ENCODE results near the gene STK39. TPM values are rescaled to one million over a fixed set of nuclear protein-coding genes. Genes with fewer than 3 reads are reported as not detected.
A peak's percentile ranks its signal among the peaks of the same experiment; 100 is the strongest.

The STK39 gene
- total RNA-seq, 1 experiment from 2014 or later = 22.1 TPM

- Histone ChIP-seq H4K91ac (ENCODE audit: insufficient read length, low read depth, low read length) (no peak overlapping the region), H3K9me3 (ENCODE audit: control insufficient read depth, low read depth, low read length) (no peaks in the 10 kb centered on the region), H2BK120ac (ENCODE audit: low read depth, low read length, poor library complexity, severe bottlenecking) (no peak overlapping the region), H4K5ac (ENCODE audit: insufficient read length, low read depth, low read length) (no peak overlapping the region), H3K27me3 (ENCODE audit: insufficient read depth, low read length) (no peaks in the 10 kb centered on the region), H3K79me1 (ENCODE audit: insufficient read depth, low read depth, low read length, poor library complexity, severe bottlenecking) (no peaks in the 10 kb centered on the region), H2BK15ac (ENCODE audit: low read depth, low read length) (no peak overlapping the region), H3T11ph (ENCODE audit: low read length) (no peak overlapping the region), H2AFZ (ENCODE audit: low read length) (no peak overlapping the region), H3K4me1 (ENCODE audit: insufficient read depth, low read length) (no peaks in the 10 kb centered on the region), H3K23ac (ENCODE audit: insufficient read length, low read depth, low read length) (no peak overlapping the region), H3K14ac (ENCODE audit: insufficient read depth, low read length) (no peak overlapping the region), H3K79me2 (ENCODE audit: insufficient read depth, low read length) (no peaks in the 10 kb centered on the region), H3K27ac (ENCODE audit: insufficient read length, low read depth, low read length) (no peak overlapping the region), H3K4ac (ENCODE audit: low read depth, low read length) (no peak overlapping the region), H3K4me2 (ENCODE audit: insufficient read depth, insufficient read length, low read length) (no peak overlapping the region), H2BK5ac (ENCODE audit: insufficient read length, low read length) (no peak overlapping the region), H3K18ac (ENCODE audit: insufficient read length, low read depth, low read length) (no peak overlapping the region), H3K56ac (ENCODE audit: insufficient read length, low read depth, low read length) (no peak overlapping the region), H2BK20ac (ENCODE audit: low read depth, low read length, poor library complexity, severe bottlenecking) (no peak overlapping the region), H2BK12ac (ENCODE audit: insufficient read length, low read depth, low read length) (no peak overlapping the region), H2AK5ac (ENCODE audit: insufficient read length, low read length) (no peak overlapping the region), H4K8ac (replicated peaks; ENCODE audit: insufficient read length, low read depth, low read length) (no peak overlapping the region), H3K23me2 (ENCODE audit: insufficient read length, low read depth, low read length, poor library complexity, severe bottlenecking) (no peaks in the 10 kb centered on the region), H4K20me1 (ENCODE audit: control insufficient read depth, insufficient read depth, insufficient read length) (no peaks in the 10 kb centered on the region), H3K9ac (ENCODE audit: extremely low read depth, insufficient read length, low read length) (no peak overlapping the region)
- Mint-ChIP-seq H3K27ac (peak overlapping the region in 1 of 3 experiments; percentile 39; a peak in 1 of 7 replicates), H3K9me3 (no peaks in the 10 kb centered on the region), H3K27me3 (ENCODE audit: low read depth) (no peaks in the 10 kb centered on the region), H3K36me3 (ENCODE audit: insufficient read depth in 1 of 3, low read depth in 3 of 3) (no peaks in the 10 kb centered on the region), H3K4me1 (peaks cover 27 to 33% of the 10 kb centered on the region in 2 experiments), H3K4me3 (no peak overlapping the region)
- DNase-seq = no peak
- WGBS (ENCODE audit: extremely low coverage, insufficient read length, low lambda C conversion rate) = no CpG with 5 or more reads among the region's 1 CpG
- TF ChIP-seq CTCF (conservative IDR thresholded peaks at IDR 0.05) = no peak
Observed at GRCh38 chr2:167987558-167987957, 259.8 kb downstream of the STK39 start.
